Measurements from ENCODE around the gene SMC2. TPM values are rescaled to one million over a fixed set of nuclear protein-coding genes. Genes with fewer than 3 reads are reported as not detected.

SMC2 gene
- total and polyA plus RNA-seq, 2 donors (not counting 3 experiments of a cell fraction or from before 2014, with no cell fraction given), result 5.3 to 34.1 TPM

- ChIA-PET CTCF (interaction anchor here (1.9 to 2.0 kb wide), 2 partner anchors 10 to 21 kb away, joined by 5 to 7 read pairs; no protein-coding TSS in a partner anchor), POLR2A (no interaction called here)
- Histone ChIP-seq H3K4me2 (ENCODE audit: insufficient read depth, low read length) (no peak overlapping the region), H3K27me3 (ENCODE audit: control insufficient read depth in 2 of 2, insufficient read depth in 2 of 2, low read length in 2 of 2) (peaks cover 0 to 4% of the 10 kb centered on the region in 2 experiments), H3K79me2 (ENCODE audit: control insufficient read depth, insufficient read depth, low read length) (peaks cover 12% of the 10 kb centered on the region), H3K9me3 (replicated peaks; ENCODE audit: control insufficient read depth, insufficient read depth, low read length) (no peaks in the 10 kb centered on the region), H3K9ac (replicated peaks; ENCODE audit: extremely low read depth, insufficient read depth, low read length) (no peak overlapping the region), H3K36me3 (ENCODE audit: control insufficient read depth in 2 of 2, extremely low read depth in 1 of 2, insufficient read depth in 2 of 2, low read length in 2 of 2) (no peaks in the 10 kb centered on the region), H3K27ac (ENCODE audit: insufficient read depth, low read depth, low read length) (no peak overlapping the region), H2AFZ (ENCODE audit: low read depth, low read length) (no peak overlapping the region), H4K20me1 (replicated peaks; ENCODE audit: control insufficient read depth, extremely low read depth, insufficient read depth, low read length) (no peaks in the 10 kb centered on the region), H3K4me1 (ENCODE audit: control insufficient read depth, extremely low read depth, insufficient read depth, low read length) (peaks cover 23% of the 10 kb centered on the region), H3K9me1 (replicated peaks; ENCODE audit: control insufficient read depth, extremely low read depth, insufficient read depth, low read length) (no peaks in the 10 kb centered on the region), H3K4me3 (replicated peaks in 1 of 3; ENCODE audit: insufficient read depth in 1 of 3, low read depth in 1 of 3, low read length in 3 of 3) (no peak overlapping the region)
- dilution Hi-C loops (cut with MboI; ENCODE audit: extremely low pct_ligation_motif_present, low sequenced_read_pairs), result no loop called here
- intact Hi-C loops (cut with micrococcal nuclease), result no loop called here
- DNase-seq (ENCODE audit: low read depth, low spot score), result no peak
- no peak for TF ChIP-seq JUN (IDR thresholded peaks at IDR 0.05; ENCODE audit: borderline replicate concordance, insufficient read depth, insufficient read length, low read depth)
- TF ChIP-seq EZH2 (IDR thresholded peaks at IDR 0.05; ENCODE audit: borderline replicate concordance, low read depth, low read length, severe bottlenecking), result no peak
- no peak for TF ChIP-seq POLR2AphosphoS5 (IDR thresholded peaks at IDR 0.05; ENCODE audit: insufficient read depth, low read depth, low read length)
- no peak for TF ChIP-seq MAX (IDR thresholded peaks at IDR 0.05; ENCODE audit: insufficient read depth, insufficient read length)
- TF ChIP-seq MYC (IDR thresholded peaks at IDR 0.05; ENCODE audit: low read depth, low read length), result no peak
- no peak for TF ChIP-seq FOS (IDR thresholded peaks at IDR 0.05; ENCODE audit: borderline replicate concordance, insufficient read depth, low read length)
- TF ChIP-seq, protein P1, sequence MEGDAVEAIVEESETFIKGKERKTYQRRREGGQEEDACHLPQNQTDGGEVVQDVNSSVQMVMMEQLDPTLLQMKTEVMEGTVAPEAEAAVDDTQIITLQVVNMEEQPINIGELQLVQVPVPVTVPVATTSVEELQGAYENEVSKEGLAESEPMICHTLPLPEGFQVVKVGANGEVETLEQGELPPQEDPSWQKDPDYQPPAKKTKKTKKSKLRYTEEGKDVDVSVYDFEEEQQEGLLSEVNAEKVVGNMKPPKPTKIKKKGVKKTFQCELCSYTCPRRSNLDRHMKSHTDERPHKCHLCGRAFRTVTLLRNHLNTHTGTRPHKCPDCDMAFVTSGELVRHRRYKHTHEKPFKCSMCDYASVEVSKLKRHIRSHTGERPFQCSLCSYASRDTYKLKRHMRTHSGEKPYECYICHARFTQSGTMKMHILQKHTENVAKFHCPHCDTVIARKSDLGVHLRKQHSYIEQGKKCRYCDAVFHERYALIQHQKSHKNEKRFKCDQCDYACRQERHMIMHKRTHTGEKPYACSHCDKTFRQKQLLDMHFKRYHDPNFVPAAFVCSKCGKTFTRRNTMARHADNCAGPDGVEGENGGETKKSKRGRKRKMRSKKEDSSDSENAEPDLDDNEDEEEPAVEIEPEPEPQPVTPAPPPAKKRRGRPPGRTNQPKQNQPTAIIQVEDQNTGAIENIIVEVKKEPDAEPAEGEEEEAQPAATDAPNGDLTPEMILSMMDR (IDR thresholded peaks at IDR 0.05; ENCODE audit: extremely low read depth in 1 of 2, insufficient read depth in 1 of 2, low read depth in 1 of 2, low read length in 2 of 2), result no peak
- TF ChIP-seq POLR2A (IDR thresholded peaks at IDR 0.05; ENCODE audit: low read depth, low read length), result no peak
- no peak for TF ChIP-seq GATA2 (IDR thresholded peaks at IDR 0.05; ENCODE audit: insufficient read depth, insufficient read length, low read depth, low read length)
- no TSS peak for BruUV-seq (replicated peaks)
- no peak for FAIRE-seq
These were observed 3.5 kb upstream of the SMC2 start for GRCh38 chr9:104090578-104090977.

Data from endothelial cell of umbilical vein (primary cell).